HCT116 (cell line): ENCODE results near the gene GUCA2B. TPM values are rescaled to one million over a fixed set of nuclear protein-coding genes. Genes with fewer than 3 reads are reported as not detected.

Experiments
- ATAC-seq: fragments of 200-7000 bp; cut with Tn5 transposase; 2 replicates; pipeline ENCODE4 v1.9.1; 2020; ENCODE audit warnings: mild to moderate bottlenecking, moderate library complexity
- BruUV-seq: library from RNA; stranded (reverse); fragments of 400-500 nt; replicated peaks from 2 replicates; lab custom pipeline; 2021; lab: Mats Ljungman, UMichigan
- CTCF ChIA-PET: fragments of 300-600 bp; sonication (Branson Sonifier 250); formaldehyde crosslinking; loops from one replicate; lab custom pipeline; 2021; ENCODE audit warnings: antibody characterized with exemption; lab: Charles Lee
- POLR2A ChIA-PET: fragments of 300-600, 350-600 bp; sonication (Branson Sonifier 250); formaldehyde crosslinking; loops from one replicate; lab custom pipeline; 2021; ENCODE audit warnings: antibody characterized with exemption; lab: Charles Lee
- RAD21 ChIA-PET, 2 experiments: fragments of 300-600 bp; sonication (Branson Sonifier 250); formaldehyde crosslinking; loops; one replicate each; lab custom pipeline; 2023; ENCODE audit warnings: low total read pairs in 2 of 2; ENCODE audit not compliant: uncharacterized antibody in 2 of 2, unreplicated experiment in 2 of 2, low non-redundant PET in 1 of 2; lab: Charles Lee
- DNase-seq: peaks from one replicate; pipeline ENCODE4 v3.0.0-alpha.2; 2010; ENCODE audit warnings: low read depth, low spot score
- H2AFZ ChIP-seq: fragments of 200-600 bp; shearing (Covaris generic), sonication (generic); 2 replicates; pipeline ENCODE4 v1.6.1; 2017; ENCODE audit warnings: low read depth, mixed run types, mixed read lengths, antibody characterized with exemption, low read length; ENCODE audit not compliant: poor library complexity, severe bottlenecking
- H3K27ac ChIP-seq: 2 replicates; pipeline ENCODE4 v1.5.1; 2012; ENCODE audit warnings: low read depth, low read length
- H3K27me3 ChIP-seq: fragments of 200-600 bp; sonication (generic); 2 replicates; pipeline ENCODE4 v1.6.1; 2016; ENCODE audit warnings: mixed run types, low read length, mixed read lengths; ENCODE audit not compliant: insufficient read depth
- H3K36me3 ChIP-seq, 2 experiments: fragments of 200-500 bp in 1 of 2; fragments of 200-600 bp in 1 of 2; sonication (Bioruptor generic) in 1 of 2; sonication (generic) in 1 of 2; 2 replicates each; pipeline versions ENCODE4 v1.5.1 to v1.6.1; 2014 to 2016; ENCODE audit warnings: low read length in 2 of 2, inconsistent platforms in 1 of 2, mixed read lengths in 1 of 2, mixed run types in 1 of 2; ENCODE audit not compliant: insufficient read depth in 2 of 2, control insufficient read depth in 1 of 2
- H3K4me1 ChIP-seq, 2 experiments: fragments of 200-600 bp in 1 of 2; sonication (generic) in 1 of 2; 2 replicates each; pipeline versions ENCODE4 v1.5.1 to v1.6.1; 2012 to 2017; ENCODE audit warnings: low read length in 2 of 2, inconsistent platforms in 1 of 2, mild to moderate bottlenecking in 1 of 2, mixed read lengths in 1 of 2, mixed run types in 1 of 2, moderate library complexity in 1 of 2; ENCODE audit not compliant: insufficient read depth in 2 of 2, control insufficient read depth in 1 of 2
- H3K4me2 ChIP-seq: fragments of 200-600 bp; sonication (generic); 2 replicates; pipeline ENCODE4 v1.6.1; 2017; ENCODE audit warnings: mixed run types, low read length, mixed read lengths
- H3K4me3 ChIP-seq, 2 experiments: fragments of 200-600 bp in 1 of 2; sonication (generic) in 1 of 2; replicated peaks in 1 of 2; 2 replicates each; pipeline ENCODE4 v1.5.1; 2011 to 2016; ENCODE audit warnings: low read length in 2 of 2, control low read depth in 1 of 2, low read depth in 1 of 2, mild to moderate bottlenecking in 1 of 2, mixed read lengths in 1 of 2, mixed run types in 1 of 2
- H3K79me2 ChIP-seq: fragments of 200-600 bp; sonication (generic); 2 replicates; pipeline ENCODE4 v1.6.1; 2017; ENCODE audit warnings: mild to moderate bottlenecking, mixed run types, low read length, moderate library complexity, mixed read lengths; ENCODE audit not compliant: insufficient read depth
- H3K9ac ChIP-seq: fragments of 200-600 bp; sonication (generic); 2 replicates; pipeline ENCODE4 v1.6.1; 2016; ENCODE audit warnings: low read length, mixed read lengths
- H3K9me2 ChIP-seq: fragments of 200-600 bp; sonication (generic), shearing (Covaris generic); 2 replicates; pipeline ENCODE4 v1.6.1; 2017; ENCODE audit warnings: mixed run types, mild to moderate bottlenecking, moderate library complexity; ENCODE audit not compliant: insufficient read depth
- H3K9me3 ChIP-seq, 2 experiments: fragments of 200-500 bp in 1 of 2; fragments of 200-600 bp in 1 of 2; sonication (Bioruptor generic) in 1 of 2; sonication (generic) in 1 of 2; 2 replicates each; pipeline ENCODE4 v1.6.1; 2014 to 2017; ENCODE audit warnings: low read length in 2 of 2, mixed read lengths in 2 of 2, inconsistent platforms in 1 of 2, low read depth in 1 of 2, mild to moderate bottlenecking in 1 of 2, mixed run types in 1 of 2, moderate library complexity in 1 of 2; ENCODE audit not compliant: control insufficient read depth in 1 of 2, insufficient read depth in 1 of 2
- H4K20me1 ChIP-seq: fragments of 200-600 bp; sonication (generic), shearing (Covaris generic); 2 replicates; pipeline ENCODE4 v1.6.1; 2017; ENCODE audit warnings: mixed run types, mild to moderate bottlenecking, moderate library complexity; ENCODE audit not compliant: insufficient read depth
- ATF3 ChIP-seq: IDR thresholded peaks from 2 replicates; pipeline ENCODE4 v1.6.1; 2012
- CEBPB ChIP-seq: IDR thresholded peaks from 2 replicates; pipeline ENCODE4 v1.6.1; 2012; ENCODE audit warnings: low read depth
- CTCF ChIP-seq, 3 experiments: fragments of 200-600 bp in 1 of 3; sonication (generic) in 1 of 3; IDR thresholded peaks in 2 of 3; conservative IDR thresholded peaks in 1 of 3; 2 replicates each; pipeline ENCODE4 v1.5.1; 2012 to 2017; ENCODE audit warnings: low read depth in 2 of 3, low read length in 2 of 3, antibody characterized with exemption in 1 of 3, borderline replicate concordance in 1 of 3, control low read depth in 1 of 3, mild to moderate bottlenecking in 1 of 3, mixed read lengths in 1 of 3, mixed run types in 1 of 3, moderate library complexity in 1 of 3; ENCODE audit not compliant: insufficient read depth in 1 of 3
- ELF1 ChIP-seq: IDR thresholded peaks from 2 replicates; pipeline ENCODE4 v1.6.1; 2012; ENCODE audit warnings: low read depth, borderline replicate concordance
- EZH2phosphoT487 ChIP-seq: fragments of 200-600 bp; IDR thresholded peaks from 2 replicates; pipeline ENCODE4 v1.6.1; 2018; ENCODE audit warnings: antibody characterized with exemption, borderline replicate concordance
- FOSL1 ChIP-seq: IDR thresholded peaks from 2 replicates; pipeline ENCODE4 v1.6.1; 2012; ENCODE audit warnings: low read depth
- JUND ChIP-seq: IDR thresholded peaks from 2 replicates; pipeline ENCODE4 v1.6.1; 2012
- MAX ChIP-seq: IDR thresholded peaks from 2 replicates; pipeline ENCODE4 v1.6.1; 2012
- POLR2A ChIP-seq: IDR thresholded peaks from 2 replicates; pipeline ENCODE4 v1.7.0; 2011; ENCODE audit warnings: borderline replicate concordance; ENCODE audit not compliant: insufficient read depth, insufficient read length; ENCODE audit errors: extremely low read depth
- REST ChIP-seq: IDR thresholded peaks from 2 replicates; pipeline ENCODE4 v1.6.1; 2012; ENCODE audit warnings: low read depth
- SIN3A ChIP-seq: IDR thresholded peaks from 2 replicates; pipeline ENCODE4 v1.6.1; 2012; ENCODE audit warnings: low read depth
- TCF7L2 ChIP-seq: IDR thresholded peaks from 2 replicates; pipeline ENCODE4 v1.7.0; 2011; ENCODE audit warnings: borderline replicate concordance, inconsistent platforms; ENCODE audit not compliant: insufficient read depth, insufficient read length; ENCODE audit errors: extremely low read depth
- ZFX ChIP-seq: fragments of 450-650 bp; IDR thresholded peaks from 2 replicates; pipeline ENCODE4 v1.6.1; 2017
- ZNF274 ChIP-seq: fragments of 200-500 bp; sonication (Bioruptor generic); IDR thresholded peaks from 2 replicates; pipeline ENCODE4 v1.6.1; 2014; ENCODE audit warnings: mild to moderate bottlenecking, low read depth, low read length, inconsistent platforms
- intact Hi-C: fragments of 100-400 bp; cut with micrococcal nuclease; formaldehyde crosslinking; loops from 2 replicates; pipeline ENCODE4 v1.10.0; 2022
- total RNA-seq: library from RNA; stranded (reverse); gene quantifications from one replicate; pipeline ENCODE4 v1.2.1, GENCODE V29; 2021; ENCODE audit not compliant: unreplicated experiment

GUCA2B gene
- total RNA-seq, 1 experiment from 2014 or later = not detected

GRCh38 chr1:42201986-42202385 lies 48.8 kb downstream of the GUCA2B start:
- H3K79me2 ChIP-seq = peaks cover 24% of the 10 kb centered on the region; the same call in 1 of the 2 replicates
- RAD21 ChIA-PET = no interaction called here
- no peaks in the 10 kb centered on the region for H3K9me3 ChIP-seq
- no TSS peak for BruUV-seq
- no peaks in the 10 kb centered on the region for H3K4me1 ChIP-seq
- no peak overlapping the region for H2AFZ ChIP-seq
- TF ChIP-seq POLR2A (no peak), ZFX (no peak), FOSL1 (no peak), REST (no peak), CEBPB (no peak), SIN3A (no peak), CTCF (IDR thresholded peaks at IDR 0.05 in 2 of 3, conservative IDR thresholded peaks at IDR 0.05 in 1 of 3; ENCODE audit: borderline replicate concordance in 1 of 3, insufficient read depth in 1 of 3, low read depth in 2 of 3, low read length in 2 of 3) (no peak), ZNF274 (no peak), TCF7L2 (no peak), EZH2phosphoT487 (no peak), MAX (no peak), JUND (no peak), ATF3 (no peak), ELF1 (no peak)
- H3K4me3 ChIP-seq = no peak overlapping the region
- H3K9ac ChIP-seq = no peak overlapping the region
- no peak for ATAC-seq
- no peaks in the 10 kb centered on the region for H4K20me1 ChIP-seq
- peaks cover 0 to 3% of the 10 kb centered on the region in 2 experiments; a peak in 2 of 4 replicates for H3K36me3 ChIP-seq
- H3K9me2 ChIP-seq = no peaks in the 10 kb centered on the region
- H3K27me3 ChIP-seq = no peaks in the 10 kb centered on the region
- intact Hi-C loops = no loop called here
- H3K4me2 ChIP-seq = no peak overlapping the region
- DNase-seq = no peak
- no peak overlapping the region for H3K27ac ChIP-seq
- POLR2A ChIA-PET = no interaction called here
- CTCF ChIA-PET = interaction anchor here (0.6 kb wide), 1 partner anchor 12 kb away, joined by 3 read pairs; no protein-coding TSS in a partner anchor
